Urothelium cell line (cell line): Measurements from ENCODE around the gene SRGAP3.
A peak's percentile ranks its signal among the peaks of the same experiment; 100 is the strongest.

ENCODE experiments used
- DNase-seq: peaks from one replicate; pipeline ENCODE4 v3.0.0; 2011; ENCODE audit warnings: low spot score, mixed read lengths
- FAIRE-seq: peaks from 2 replicates; lab custom pipeline; 2011; peaks lifted over from hg19 to GRCh38; lab: Jason Lieb, UNC

Gene SRGAP3

GRCh38 chr3:9229325-9229724 is 20.1 kb downstream of the SRGAP3 start:
- no peak for DNase-seq
- no peak for FAIRE-seq

- no peak for FAIRE-seq
- DNase-seq, result no peak
These were observed 23.1 kb downstream of the SRGAP3 start for GRCh38 chr3:9226326-9226725.

DNA sequence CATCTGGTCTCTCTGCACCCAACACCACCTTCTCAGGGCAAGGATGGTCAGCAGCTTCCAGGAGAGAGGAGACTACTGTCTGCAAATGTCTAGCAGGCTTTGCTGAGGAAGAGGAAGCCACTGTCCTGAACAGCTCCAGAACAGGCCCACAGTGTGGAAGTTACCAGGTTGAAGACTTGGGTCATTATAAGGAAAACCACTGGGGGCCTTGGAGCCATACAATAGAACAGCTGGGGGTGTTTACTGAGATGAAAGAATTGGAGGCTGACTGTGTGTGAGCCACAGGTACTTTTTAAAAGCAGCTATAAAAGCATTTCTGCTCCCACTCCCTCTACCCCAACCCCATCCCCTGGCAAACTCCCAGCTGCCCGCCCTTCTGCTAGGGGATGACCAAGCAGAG is 24.2 kb downstream of the SRGAP3 start:
- no peak for FAIRE-seq

GRCh38 chr3:9224490-9224889 is 25.0 kb downstream of the SRGAP3 start:
- no peak for DNase-seq
- no peak for FAIRE-seq

More for the DNA sequence above, 24.2 kb downstream of the SRGAP3 start:
- no peak for DNase-seq

- DNase-seq (no peak), FAIRE-seq (no peak)
These were observed 25.8 kb downstream of the SRGAP3 start for GRCh38 chr3:9223672-9224071.

DNA sequence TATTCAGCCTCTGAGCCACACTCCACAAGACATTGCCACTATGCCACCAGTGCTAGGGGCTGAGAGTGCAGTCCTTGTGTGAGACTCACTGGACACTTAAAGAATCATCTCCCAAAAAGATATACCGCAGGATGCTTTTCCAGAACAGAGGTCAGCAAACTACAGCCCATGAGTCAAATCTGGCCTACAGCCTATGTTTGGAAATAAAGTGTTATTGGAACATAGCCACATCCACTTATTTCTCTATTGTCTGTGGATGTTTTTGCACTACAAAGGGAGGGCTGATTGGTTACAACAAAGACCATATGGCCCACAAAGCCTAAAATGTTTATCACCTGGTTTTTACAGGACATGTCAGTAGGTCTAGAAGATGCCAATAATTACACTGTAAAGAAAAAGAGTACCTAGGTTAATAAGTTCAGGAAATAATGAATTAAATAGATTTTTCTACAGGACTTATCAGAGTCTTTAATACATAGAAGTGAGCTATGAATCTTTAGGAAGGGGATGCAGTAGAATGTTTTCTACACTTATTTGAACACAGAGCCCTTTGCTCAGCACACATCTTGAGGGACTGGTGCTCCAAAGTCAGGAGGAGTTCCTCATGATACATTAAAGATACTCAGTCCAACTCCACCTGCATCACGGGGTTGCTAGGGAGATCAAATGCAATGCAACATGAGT is 26.3 kb downstream of the SRGAP3 start:
- FAIRE-seq (no peak), DNase-seq (no peak)

- FAIRE-seq (no peak), DNase-seq (no peak)
These were observed 27.4 kb downstream of the SRGAP3 start for GRCh38 chr3:9222049-9222448.

GRCh38 chr3:9218514-9218846 is 31.0 kb downstream of the SRGAP3 start:
- DNase-seq (no peak), FAIRE-seq (no peak)

- no peak for FAIRE-seq
- DNase-seq, result no peak
These were observed 31.5 kb downstream of the SRGAP3 start for GRCh38 chr3:9217784-9218513.

DNA sequence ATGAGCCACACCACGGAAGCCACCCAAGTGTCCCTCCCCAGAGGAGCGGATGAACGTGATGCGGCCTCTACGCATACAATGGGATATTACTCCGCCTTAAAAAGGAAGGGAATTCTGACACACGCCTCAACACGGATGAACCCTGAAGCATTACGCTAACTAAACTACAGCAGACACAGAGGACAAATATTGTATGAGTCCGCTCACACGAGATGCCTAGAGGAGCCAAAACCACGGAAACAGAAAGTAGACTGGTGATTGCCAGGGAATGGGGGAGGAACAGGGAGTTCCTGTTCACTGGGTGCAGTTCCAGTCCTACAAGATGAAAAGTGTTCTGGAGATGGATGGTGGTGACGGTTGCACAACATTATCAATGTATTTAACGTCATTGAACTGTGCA is 32.7 kb downstream of the SRGAP3 start:
- DNase-seq (no peak), FAIRE-seq (no peak)

DNA sequence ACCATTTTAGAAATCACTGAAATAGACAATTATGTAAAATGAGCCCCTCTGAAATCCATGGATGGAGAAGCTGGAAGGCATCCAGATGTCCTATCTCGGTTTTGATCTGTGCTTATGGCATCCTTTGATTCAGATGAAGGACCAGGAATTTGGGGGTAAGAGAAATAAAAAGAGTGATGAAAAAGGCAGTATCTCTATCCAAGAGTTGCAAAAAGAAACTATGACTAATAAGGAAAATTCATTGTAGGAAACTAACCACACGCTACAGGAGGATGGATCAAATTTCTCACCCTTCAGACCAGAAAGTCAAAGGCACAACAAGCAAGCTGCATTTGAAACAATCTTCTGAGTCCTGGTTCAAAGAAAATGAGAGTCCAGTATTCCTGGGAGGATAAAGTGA is 34.8 kb downstream of the SRGAP3 start:
- peak; percentile 54 for DNase-seq
- FAIRE-seq, result no peak

DNA sequence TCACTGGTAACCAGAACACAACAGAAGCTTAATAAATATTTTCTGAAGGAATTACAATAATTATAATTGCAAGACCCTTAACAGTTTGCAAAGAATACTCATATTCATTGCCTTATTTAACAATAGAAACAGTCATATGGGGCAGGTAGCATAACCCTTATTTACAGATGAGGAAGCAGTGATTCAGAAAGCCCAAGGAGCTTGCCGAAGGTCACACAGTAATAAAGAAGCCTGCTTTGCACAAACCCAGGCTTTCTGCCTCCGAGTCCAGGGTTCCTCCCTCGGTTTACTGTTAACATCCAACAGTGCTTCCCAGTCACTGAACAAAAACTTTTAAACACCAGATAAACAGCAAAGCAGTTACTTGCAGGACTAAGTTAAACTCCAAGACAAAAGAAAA is 35.3 kb downstream of the SRGAP3 start:
- FAIRE-seq (no peak), DNase-seq (no peak)

GRCh38 chr3:9213019-9213634 is 36.3 kb downstream of the SRGAP3 start:
- FAIRE-seq (no peak), DNase-seq (no peak)

GRCh38 chr3:9211155-9211950 is 38.1 kb downstream of the SRGAP3 start:
- FAIRE-seq, result no peak
- peak; percentile 36 for DNase-seq

DNA sequence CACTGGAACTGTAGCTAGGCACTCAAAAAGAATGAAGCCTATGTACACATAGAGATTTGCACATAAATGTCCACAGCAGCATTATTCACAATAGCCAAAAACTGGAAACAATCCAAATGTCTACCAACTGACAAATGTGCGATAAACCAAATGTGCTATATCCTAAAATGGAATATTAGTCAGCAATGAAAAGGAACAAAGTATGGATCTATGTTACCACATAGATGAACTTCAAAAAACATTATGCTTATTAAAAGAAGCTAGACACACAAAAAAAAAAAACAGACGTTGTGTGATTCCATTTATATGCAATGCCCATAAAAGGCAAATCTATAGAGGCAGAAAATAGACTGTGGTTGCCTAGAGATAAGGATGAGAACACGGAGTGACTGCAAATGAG is 39.7 kb downstream of the SRGAP3 start:
- no peak for FAIRE-seq

DNA sequence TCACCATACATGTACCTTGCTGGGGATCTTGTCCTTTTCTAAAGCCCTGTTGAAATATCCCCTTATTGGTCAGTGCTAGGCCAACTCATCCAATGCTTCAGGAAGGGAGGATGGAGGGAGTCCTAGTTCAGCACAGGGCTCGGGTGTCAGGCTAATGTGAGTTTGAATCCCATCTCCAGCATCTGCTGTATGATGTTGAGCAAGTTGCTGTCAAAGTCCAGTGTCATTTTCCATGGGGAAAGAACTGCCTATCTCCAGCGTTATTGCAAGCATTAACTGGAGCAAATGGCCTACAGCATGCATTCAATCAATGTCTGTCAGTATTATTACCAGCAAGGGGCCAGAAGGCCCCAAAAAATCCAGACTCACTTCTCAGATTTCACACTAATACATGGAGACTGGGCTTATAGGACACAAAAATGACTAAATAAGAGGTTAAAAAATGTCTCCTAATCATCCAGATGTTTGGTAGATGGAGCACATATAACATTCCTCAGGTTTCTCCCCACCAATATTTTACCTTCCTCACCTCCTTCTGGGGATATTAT is 40.8 kb downstream of the SRGAP3 start:
- DNase-seq (no peak), FAIRE-seq (no peak)

More for the DNA sequence above, 39.7 kb downstream of the SRGAP3 start:
- DNase-seq, result no peak

DNA sequence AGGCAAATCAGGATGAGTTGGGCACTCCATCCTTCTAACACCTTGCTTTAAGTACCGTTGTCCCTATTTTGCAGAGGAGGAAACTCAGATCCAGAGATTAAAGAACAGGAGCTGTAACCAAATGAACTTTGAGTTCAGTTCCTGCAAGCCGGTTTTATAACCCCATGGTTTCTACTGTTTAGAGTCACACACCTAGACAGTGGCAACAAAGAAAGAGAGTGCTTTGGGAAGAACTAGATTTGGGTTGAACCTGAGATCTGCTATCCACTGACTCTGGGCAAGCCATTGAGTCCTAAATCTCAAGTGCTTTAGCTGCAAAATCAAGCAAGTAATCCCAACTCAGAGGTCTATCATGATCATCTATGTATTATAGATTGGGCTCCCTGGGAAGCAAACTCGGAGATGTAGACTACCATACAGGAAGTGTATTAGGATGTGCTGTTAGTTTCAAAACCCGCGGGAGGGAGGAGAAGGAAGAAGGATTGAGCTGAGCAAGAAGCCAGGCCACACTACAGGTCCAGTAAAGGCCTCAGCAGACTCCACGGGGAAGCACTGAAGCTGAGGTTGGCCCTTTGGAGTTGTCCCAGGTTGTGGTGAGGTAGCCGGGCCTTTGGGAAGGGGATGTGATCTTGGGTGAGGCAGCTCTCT is 42.2 kb downstream of the SRGAP3 start:
- peak; percentile 32 for FAIRE-seq

DNA sequence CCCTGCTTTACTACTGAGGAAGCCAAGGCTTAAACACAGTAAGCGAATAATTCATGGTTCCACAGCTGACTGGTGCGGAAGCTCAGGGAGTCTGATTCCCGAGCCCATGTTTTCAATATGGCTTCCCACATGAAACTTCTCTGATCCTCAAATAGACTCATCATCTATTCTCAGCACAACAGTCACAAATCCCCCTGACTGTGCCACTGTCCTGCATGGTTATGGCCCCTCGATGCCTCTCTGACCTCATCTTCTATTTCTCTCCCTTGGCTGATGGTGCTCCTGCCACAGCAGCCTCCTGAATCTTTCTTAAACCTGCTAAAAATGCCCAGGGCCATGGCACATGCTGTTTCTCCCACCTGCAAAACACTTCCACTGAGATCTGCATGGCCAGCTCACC is 43.2 kb downstream of the SRGAP3 start:
- DNase-seq (no peak), FAIRE-seq (no peak)

More for the DNA sequence above, 42.2 kb downstream of the SRGAP3 start:
- no peak for DNase-seq

DNA sequence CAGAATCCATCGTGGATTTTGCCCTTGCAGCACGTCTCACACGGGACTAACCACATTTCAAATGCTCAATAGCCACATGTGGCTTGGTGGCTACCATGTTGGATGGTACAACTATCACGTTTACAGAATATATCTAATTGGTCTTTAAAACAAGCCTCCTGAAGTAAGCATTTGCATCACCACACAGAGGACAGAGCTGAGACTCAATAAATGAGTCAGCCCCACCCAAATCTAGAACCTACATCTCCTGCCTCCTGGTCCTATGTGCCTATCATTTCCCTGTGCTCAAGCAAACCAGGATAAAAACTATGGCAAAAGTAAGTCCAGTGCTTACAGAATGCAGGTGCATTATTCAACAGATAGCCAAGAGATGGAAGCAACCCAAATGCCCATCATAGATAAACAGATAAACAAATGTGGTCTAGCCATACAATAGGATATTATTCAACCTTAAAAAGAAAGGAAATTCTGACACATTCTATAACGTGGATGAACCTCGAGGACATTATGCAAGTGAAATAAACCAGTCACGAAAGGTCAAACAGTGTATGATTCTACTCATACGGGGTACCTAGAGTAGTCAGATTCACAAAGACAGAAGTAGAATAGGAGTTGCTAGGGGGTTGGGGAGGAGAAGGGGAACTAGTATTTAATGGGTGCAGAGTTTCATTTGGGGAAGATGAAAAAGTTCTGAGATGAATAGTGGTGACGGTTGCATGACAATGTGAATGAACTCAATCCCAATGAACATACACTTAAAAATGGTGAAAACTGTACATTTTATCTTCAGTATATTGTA is 43.9 kb downstream of the SRGAP3 start:
- no peak for DNase-seq
- FAIRE-seq, result no peak
